ENCODE measurements around the gene NCR2. TPM values are rescaled to one million over a fixed set of nuclear protein-coding genes. Genes with fewer than 3 reads are reported as not detected.

Gene NCR2
- total RNA-seq, 1 experiment from 2014 or later = not detected

DNA sequence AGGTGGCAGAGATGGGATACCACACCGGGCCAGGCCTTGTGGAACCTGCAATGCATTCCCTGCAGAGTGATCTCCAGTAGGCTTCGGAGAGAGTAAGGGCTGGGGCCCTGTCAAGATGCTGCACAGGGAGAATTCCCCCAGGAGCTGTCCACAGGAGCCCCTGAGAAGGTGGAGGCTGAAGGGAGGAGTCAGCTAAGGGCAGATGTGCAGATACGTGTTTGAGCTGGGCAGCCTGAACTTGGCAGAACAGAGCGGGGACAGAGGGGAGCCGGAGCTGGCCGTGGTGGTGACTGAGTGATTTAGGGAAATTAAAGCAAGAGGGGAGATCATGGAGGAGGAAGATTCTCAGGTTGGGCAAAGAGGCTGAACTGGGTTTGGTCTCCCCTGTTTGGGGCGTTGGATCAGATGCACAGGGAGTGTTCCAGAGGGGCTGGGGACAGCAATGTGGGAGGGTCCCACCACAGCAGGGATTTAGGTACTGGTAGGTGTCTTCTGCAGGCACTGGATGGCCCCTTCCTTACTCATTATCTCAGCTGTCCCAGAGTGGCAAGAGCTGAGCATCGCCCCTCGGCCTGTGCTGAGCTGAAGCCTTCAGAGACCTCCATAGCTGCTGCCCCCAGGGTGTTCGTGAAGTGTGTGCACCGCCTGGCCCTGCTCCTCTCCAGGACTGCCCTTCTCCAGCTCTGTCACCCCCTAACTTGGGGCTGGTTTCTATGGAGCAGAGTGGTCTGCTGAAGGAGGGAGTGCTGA is 3.8 kb upstream of the NCR2 start:
- no peak for DNase-seq (ENCODE audit: low read depth)

DNA sequence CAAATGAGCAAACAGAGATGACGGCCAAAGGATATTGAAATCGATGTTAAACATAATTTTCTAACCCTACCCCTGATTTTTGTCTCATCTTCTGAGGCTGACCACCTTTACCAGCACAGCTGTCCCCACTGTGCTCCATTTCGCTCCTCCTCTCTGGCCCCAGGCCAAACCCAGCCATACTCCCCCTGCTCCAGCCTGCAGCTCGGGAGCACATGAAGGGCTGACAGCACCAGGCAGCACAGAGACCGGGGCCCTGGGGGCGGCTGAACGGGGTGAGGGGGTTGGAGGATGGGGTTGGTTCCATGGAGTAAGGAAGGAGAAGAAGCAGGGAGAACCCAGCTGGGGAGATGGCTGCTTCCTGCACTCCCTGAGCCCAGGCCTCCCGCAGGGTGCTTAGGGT is 3.2 kb upstream of the NCR2 start:
- DNase-seq (ENCODE audit: low read depth) = no peak

DNA sequence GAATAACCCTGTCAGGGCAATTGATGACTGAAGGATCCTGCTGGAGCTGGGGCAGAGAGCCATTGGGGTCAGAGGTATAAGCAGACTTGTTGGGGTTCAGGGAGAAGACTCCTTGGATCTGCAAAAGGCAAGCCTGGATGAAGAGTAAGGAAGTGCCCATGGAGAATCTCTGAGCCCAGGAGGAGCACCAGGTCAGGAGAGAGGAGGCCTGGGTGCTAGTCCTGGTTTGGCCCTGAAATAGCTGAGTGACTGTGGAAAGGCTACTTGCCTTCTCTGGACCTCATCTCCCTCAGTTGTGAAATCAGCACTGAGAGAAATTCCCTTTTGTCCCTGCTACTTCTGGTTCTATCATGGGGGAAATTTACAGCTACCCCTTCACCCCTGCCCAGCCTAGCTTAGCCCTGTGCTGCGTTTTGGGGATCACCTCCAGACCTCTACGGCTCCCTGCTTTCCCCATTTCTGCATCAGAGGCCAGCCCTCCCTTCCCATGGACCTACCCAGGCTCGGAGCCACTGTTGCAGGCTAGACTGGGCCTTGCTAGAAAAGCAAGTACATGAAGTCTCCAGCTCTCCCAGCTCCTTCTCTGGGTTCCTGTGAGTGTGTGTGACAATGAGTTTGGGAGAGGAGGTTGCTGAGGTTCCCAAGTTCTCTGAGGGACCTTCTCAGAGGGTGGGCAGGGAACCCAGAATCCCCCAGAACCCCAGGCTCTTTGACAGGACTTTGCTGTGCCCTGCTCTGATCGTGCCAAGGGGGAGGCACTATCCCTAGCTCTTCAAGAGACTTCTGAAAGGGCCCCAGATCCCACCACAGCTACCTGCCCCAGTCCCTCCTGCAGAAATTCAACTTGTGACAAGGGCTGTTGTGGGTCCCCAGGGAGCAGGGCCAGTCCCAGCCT is 2.3 kb upstream of the NCR2 start:
- no peak for DNase-seq (ENCODE audit: low read depth)

DNA sequence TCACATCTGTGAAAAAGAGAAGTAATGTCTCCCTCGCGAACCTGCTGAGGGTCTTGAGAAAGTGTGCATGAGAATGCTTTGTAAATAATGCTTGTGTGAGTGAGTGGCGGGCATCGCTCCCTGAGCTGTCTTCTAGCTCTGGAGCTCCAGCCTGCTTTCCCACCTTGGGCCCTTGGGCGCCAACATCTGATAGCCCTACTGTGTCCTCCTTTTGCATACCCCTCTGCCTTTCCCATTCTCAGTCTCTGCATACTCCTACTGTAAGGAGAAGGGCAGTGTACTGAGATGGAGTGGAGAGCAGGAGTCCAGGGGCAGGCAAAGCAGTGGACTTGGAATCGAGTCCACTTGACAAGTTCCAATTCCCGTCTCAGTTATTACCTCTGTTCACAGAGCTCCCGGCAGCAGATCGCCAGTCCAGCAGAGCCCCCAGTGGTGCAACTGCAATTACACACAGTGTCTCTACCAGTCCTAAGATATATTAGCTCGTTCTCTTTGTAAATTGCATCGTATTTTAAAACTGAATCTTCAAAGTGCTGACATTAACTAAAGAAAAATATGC is 847 bp upstream of the NCR2 start:
- no peak for DNase-seq (ENCODE audit: low read depth)

DNA sequence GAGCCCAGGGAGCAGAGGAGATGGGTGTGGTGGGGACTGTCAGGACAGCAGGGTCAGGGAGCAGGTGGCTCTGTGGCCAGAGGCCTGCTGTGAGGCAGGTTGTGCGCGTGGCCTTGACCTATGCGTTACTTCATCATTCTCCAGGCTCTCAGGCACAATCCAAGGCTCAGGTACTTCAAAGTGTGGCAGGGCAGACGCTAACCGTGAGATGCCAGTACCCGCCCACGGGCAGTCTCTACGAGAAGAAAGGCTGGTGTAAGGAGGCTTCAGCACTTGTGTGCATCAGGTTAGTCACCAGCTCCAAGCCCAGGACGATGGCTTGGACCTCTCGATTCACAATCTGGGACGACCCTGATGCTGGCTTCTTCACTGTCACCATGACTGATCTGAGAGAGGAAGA is 535 bp downstream of the NCR2 start:
- DNase-seq (ENCODE audit: low read depth) = no peak

DNA sequence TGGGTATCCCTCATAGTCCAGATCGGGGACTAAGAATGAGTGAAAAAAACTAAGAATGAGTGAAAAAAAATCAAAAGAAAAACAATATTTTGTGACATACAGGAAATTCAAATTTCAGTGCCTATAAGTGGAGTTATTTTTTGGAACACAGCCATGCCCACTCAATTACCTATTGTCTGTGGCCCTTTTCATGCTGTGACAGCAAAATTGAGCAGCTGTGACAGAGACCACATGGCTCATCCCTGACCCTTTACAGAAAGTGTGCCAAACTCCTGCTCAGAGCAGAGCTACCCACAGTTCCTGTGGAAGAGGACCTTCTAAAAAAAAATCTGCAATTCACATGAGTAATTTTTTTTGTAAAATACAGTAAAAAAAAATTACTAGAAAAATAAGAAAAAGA is 1.4 kb downstream of the NCR2 start:
- no peak for DNase-seq (ENCODE audit: low read depth)

DNA sequence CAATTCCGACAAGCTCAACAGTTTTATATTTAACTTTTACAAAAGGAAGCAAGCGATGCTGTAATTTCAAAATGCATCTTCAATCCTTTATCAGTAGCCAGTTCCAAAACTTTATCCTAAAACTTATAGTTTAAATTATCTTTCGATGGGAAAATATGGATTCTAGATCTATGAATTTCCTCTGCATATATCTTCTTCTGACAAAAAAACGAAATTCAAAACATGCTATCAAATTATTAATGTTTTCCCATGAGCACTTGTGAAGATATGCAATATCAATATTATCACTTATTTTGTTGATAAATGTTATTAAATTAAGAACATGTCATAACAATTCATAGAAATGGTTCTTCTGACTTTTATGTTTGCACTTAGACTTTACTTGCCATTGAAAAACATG is 2.3 kb downstream of the NCR2 start:
- no peak for DNase-seq (ENCODE audit: low read depth)

DNA sequence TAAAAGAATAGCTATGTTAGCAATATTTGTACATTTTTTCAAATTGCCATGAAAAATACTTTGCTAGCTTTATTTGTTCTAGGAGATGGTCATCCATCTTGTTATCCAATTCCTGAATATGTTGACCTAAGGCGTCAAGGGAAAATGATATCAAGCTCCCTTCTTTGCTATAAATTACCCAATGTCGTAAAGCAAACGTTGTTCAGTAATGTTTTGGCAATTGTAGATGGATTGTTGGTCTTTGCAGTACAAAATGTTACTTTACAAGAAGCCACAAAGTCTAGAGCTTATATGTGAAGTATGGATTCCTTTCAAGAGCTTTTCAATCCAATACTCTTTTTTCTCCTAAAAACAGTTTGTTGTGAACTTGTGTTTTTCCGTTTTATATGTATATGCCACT is 3.3 kb downstream of the NCR2 start:
- no peak for DNase-seq (ENCODE audit: low read depth)

DNA sequence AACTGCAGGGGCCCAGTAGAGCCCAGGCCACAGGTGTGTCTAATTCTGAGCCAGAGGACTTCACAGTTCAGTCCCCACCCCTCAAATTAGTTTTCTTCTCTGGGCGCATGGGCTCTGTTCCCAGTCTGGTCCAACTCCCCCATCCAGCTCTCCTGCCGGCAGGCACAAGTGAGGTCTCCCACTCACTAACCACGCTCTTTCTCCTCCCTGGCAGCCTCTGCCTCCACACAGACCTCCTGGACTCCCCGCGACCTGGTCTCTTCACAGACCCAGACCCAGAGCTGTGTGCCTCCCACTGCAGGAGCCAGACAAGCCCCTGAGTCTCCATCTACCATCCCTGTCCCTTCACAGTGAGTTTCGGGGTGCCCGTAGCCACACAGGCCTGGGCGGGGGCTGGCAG is 6.2 kb downstream of the NCR2 start:
- no peak for DNase-seq (ENCODE audit: low read depth)

DNA sequence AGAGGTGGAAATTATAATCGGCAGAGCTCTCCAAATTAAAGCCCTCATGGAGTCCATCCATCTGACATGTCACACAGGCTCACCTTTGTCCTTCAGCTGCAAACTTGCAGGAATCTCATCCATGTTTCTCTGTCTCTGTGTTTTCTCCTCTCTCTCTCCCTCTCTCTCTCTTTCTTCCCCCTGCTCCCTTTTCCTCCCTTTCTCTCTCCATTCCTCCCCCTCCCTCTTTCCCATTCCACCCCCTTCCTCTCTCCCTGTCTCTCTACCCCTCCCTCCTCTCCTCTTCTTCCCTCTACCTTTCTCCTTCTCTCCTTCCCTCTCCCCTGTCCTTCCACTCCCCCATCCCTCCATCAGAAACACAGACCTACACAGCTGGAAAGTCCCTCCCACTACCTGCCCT is 6.8 kb downstream of the NCR2 start:
- no peak for DNase-seq (ENCODE audit: low read depth)

DNA sequence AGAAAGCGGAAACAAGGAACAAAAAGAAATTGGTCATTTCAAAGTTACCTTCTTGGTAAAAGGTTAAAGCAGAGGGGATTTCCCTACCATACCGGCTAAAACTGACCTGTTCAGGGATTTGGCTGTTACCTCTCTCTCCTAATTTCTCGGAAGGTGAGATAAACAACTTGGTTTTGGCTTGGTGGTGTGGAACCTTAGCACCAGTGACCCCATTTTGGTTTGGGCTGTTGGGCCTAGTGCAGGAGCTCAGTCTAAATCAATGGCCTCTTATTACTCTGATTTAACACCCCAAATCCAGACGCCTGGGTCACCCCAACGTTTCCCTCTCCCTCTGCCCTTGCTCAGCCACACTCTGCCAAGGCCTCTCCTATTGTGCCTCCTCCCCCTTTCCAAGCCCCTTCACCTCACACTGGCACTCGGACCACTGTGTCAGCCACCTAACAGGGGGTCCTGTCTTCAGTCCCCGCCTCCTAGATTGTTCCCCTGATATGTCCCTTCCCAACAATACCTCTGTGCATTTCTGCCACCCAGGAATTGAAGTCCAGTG is 8.3 kb downstream of the NCR2 start:
- no peak for DNase-seq (ENCODE audit: low read depth)

DNA sequence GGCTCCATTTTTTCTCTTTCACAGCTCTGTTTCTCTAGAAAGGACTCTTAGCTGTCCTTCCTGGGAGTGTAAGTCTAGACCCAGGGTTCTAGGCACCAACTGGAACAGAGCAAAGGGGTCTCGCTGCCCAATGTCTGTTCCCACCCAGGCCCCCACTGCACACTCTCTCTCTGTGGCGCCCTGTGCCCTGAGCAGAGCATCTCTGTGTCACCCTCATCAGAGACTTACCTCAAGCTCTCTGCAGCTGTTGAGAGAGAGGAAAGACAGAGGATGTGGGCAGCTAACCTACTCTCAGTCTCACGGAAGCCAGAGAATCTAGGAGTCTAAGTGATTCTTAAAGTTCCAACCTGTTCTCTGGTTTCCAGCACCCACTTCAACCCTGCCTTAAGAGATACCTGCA is 9.5 kb downstream of the NCR2 start:
- no peak for DNase-seq (ENCODE audit: low read depth)

DNA sequence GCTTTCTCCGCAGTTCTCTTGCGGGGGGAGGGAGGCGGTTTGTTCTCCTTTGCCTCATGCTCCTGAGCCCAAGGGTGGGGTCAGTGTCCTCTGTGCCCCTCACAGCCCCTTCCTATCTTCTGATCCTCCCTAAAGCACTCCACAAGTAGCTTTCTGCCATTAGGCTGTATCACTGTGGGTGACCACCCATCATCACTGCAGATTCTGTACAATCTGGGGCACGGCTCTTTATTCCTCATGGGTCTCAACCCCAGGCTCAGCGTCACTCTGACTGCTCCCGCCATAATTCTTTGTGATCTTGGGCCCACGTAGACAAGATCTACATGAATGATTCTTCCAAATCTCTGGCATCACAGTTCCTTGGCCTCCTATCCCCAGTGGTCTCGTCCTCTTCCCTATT is 10.5 kb downstream of the NCR2 start:
- no peak for DNase-seq (ENCODE audit: low read depth)

DNA sequence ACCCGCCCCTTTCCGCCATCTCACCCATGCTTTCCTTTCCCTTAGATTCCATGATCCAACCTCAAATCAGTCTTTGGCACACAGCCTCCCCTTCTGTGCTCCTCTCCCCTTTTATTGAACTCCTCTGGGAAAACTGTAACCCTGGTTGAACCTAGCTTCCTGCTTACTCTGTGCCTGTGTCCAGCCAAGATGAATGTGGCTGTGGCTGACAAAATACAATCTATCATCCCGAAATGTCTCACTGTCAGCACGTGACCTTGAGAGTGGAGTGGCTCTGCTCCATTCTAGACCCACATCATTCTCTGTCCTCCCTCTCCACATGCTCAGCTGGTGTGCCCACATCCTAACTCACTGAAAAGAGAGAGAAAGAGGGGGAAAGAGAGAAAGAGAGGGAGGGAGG is 11.0 kb downstream of the NCR2 start:
- no peak for DNase-seq (ENCODE audit: low read depth)

DNA sequence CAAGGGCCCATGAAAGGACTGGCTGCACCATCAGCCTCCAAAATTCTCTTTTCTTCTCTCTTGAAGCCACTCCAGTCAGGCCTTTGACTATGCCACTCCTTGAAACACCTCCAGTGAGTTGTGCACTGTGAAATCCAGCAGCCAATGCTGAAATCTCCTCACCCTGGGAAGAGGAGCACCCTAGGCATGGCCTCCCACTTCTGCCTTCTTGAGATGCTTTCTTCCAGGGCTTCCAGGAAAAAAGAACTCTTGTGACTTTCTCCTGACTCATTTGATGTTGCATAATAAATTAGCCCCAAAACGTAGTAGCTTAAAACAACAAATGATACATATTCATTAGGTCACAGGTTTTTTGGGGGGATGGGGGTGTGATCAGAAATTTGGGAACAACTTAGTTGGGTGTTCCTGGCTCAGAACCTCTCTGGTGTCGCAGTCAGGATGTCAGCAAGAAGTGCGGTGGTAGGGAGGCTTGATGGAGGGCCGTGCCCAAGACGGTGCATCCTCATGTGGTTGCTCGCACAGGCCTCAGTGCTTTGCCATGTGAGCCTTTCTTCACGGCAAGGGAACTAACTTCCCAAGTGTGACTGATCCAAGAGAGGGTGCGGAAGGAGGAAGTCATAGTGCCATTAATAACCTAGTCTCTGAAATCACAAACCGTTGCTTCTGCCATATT is 12.1 kb downstream of the NCR2 start:
- no peak for DNase-seq (ENCODE audit: low read depth)

DNA sequence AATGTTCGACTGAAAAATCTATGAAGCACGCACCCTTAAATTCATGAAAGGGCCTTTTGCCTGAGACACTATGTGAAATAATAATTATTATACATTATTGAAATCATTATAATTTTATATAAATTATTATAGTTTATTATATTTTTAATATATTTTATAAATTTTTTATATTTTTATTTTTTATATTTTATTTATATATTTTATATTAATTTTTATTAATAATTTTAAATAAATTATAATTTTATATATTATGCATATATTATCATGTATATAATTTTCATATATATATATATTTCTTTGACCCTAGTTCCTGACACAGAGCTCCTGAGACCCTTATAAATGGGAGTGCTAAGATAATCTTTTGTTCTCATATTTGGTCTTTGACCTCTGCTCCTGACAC is 13.5 kb downstream of the NCR2 start:
- no peak for DNase-seq (ENCODE audit: low read depth)

DNA sequence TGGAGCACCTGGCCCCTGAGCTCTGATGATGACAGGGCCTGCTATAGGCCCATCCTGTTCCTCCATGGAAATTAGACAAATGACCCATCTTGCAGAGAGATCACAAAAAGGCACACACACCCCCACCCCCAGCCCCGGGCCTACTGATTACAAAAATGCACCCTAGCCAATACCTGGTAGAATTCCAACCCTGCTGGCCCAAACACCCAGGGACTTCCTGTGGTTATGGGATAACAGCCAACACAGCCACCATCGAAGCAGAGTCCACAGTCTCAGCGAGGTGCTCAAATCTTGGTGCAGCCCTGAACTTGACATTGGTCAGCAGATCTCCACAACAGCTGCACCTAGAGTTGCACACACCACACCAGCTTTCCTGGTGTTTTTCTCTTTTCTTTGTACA is 17.0 kb downstream of the NCR2 start:
- DNase-seq (ENCODE audit: low read depth) = no peak

DNA sequence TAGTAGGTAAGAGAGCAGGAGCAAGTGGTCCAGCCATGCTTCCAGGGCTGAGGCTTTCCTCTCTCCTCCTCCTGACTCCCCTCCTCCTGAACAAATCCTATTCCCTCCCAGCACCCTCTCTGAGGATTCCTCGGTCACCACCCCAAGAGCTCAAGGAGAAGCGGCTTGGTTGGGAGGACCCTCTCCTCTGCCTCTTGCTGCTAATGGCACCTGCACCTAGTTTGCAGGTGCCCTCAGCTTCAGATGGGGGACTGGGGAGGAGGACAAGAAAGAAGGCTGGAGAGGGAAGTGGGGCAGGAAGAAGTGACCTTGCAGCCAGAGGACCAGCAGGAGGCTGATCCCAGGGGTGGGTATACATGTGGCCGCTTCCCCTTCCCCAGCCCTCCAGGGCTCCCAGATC is 17.5 kb downstream of the NCR2 start:
- no peak for DNase-seq (ENCODE audit: low read depth)

DNA sequence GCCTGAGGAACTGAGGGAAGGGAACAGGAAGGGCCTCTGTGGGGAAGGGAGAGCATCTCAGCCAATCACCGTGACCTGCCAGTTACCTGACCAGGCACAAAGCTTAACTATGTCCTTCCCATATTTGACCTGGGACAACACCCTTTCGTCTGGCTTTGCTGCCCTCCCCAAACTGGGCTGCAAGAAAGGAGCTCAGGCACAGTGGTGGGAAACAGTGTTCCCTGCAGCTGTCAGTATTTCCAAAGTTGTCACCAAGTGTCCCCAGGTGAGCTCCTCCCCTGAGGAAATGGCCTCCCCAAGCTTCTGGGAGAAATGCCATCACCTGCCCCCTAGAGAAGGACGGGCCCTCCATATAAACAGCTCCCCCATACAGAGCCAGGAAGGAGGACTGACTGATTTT is 17.9 kb downstream of the NCR2 start:
- DNase-seq (ENCODE audit: low read depth) = no peak

DNA sequence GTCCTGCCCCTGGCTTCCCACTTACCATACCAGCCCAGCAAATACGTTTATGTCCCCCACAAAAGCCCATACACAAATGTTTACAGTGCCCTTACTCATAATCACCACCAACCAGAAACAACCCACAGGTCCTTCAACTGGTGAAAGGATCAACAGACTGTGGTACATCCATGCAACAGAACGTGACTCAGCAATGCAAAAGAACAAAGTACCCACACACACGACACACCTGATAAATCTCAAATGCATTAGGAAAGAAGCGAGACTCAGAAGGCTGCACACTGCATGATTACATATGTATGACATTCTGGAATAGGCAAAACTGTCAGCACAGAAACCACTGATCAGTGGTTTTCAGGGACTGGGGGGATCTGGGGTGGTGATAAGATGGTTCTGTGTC is 20.5 kb downstream of the NCR2 start:
- no peak for DNase-seq (ENCODE audit: low read depth)

DNA sequence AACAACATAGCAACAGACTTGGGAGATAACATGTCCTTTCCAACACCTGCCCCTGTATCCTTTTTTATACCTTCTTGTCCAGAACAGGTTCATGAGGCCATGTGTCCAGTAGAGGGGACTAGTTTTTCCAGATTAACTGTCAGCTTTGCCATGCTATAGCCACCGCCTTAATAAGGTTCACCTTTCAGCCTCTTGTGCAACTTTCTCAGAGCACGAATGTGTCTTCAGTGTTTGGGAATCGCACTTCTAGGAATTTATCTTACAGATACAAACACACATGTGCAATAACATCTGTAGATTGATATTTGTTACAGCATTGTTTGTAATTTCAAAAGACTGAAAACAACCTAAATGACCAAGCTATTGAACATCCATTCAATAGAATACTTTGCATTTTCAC is 21.4 kb downstream of the NCR2 start:
- DNase-seq (ENCODE audit: low read depth) = no peak

DNA sequence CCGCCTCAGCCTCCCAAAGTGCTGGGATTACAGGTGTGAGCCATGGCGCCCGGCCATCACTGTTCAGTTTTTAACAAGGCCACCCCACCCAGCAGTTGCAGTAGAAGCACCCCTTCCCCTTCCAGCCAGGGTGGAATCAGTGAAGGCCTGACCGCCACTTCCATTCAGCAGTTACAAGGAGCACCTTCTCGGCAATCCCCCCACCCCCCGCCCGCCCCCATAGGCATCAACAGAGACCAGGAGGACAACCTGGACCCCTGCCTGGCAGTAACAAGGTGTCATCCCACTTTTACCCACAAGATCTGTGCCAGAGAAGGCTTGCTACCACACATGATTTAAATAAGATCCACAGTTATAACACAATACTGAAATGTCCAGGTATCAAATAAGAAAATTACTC is 23.1 kb downstream of the NCR2 start:
- no peak for DNase-seq (ENCODE audit: low read depth)

Measured in LHCN-M2 (cell line).